Effector CD8-positive, alpha-beta T cell (primary cell): Measurements from ENCODE around the gene PHACTR2.

Experiments used
- DNase-seq: peaks from one replicate; lab custom pipeline; 2025; lab: John Stamatoyannopoulos, UW

Gene PHACTR2

DNA sequence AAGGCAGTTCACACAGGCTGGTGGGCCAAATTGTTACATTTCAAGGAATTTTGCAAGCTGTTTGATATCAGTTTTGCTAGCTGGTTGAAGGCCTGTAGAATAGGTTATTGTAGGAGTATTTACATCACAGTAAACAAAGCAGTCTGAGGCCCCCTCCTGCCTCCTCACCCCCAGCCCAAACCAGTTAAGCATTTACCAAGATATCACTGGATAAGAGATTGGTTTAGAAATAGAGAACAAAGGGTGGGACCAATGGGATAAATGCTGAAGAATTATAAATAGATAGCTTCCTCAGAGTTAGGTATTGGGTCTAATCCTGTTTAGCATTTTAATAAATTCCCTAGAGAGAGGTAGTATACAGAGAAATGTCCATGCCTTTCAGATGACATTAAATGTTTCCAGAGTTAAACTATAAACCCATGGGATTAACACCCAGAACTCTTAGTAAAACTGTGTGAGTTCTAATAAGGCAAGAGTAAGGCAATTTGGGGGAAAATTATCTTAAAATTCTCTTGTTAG lies 2.3 kb upstream of the PHACTR2 start:
- DNase-seq = no peak

DNA sequence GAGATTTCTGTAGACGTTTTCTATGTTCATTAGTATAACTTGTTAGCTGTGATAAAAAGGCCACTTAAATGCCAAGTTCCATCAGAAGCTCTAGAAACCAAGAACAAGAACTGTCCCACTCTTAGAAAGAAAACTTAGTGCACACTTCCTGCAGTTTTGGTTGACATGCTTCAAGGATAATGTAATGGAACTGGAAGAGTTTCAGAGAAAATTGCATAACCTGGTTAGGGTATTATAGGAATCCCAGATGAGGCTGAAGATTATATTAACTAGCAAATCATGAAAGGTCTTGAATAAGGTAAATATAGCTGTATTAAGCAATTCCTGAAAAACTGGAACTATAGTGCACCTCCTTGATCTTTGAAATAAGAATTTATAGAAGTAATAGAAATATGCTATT lies 1.8 kb upstream of the PHACTR2 start:
- DNase-seq = no peak

GRCh38 chr6:143676437-143677045 lies 1.2 kb upstream of the PHACTR2 start:
- no peak for DNase-seq

DNA sequence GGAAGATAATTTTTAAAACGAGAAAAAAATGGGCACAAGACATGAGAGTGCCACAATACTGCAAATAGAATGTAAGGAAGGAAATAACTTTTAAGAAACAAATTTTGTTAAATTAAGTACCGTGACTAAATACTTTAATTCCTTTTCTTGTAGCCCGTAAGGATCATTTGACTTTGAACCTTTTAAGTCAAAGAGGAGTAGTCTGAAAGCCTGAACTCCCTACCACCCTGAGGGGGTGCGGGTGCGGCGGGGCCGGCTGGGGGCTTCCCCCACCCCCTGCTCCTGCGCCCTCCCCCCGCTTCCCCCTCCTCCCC lies 231 bp upstream of the PHACTR2 start:
- no peak for DNase-seq

DNA sequence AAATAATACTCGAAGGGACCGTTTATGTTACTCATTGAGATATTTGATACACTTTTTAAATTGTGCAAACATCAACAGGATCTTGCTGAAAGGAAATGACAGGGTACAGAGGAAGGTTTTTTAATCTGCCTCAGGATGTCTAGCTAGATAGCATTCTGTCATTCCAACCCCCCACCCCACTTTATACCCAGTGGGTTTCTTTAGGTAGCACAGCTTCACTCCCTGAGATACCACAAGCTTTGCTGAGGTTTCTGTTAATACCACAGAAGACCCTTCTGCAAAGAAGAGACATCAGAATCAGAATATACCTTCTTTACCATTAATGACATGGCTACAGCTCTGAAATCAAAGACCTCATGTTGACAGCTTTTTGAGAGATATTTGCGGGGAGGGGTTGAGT lies 1.3 kb downstream of the PHACTR2 start:
- DNase-seq = no peak

GRCh38 chr6:143680141-143680540 lies 2.4 kb downstream of the PHACTR2 start:
- DNase-seq = no peak

- no peak for DNase-seq
These were observed 5.0 kb downstream of the PHACTR2 start for GRCh38 chr6:143682805-143683204.

DNA sequence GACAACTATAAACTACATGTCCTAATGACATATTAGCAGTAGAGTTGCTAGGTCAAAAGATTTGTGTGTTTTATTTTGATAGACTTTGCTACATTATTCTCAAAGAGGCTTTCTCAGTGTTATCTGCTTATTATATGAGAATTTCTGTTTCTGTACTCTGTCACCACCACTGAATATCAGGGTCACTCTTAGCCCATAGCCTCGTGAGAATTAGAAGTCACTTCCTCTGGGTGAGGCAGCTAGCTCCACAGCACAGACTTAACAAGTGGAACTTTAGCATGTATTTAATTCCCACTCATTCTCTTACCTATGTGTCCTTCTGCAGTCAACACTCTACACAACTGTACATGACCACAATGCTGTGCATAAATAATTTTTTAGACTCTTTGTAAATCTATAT lies 6.7 kb downstream of the PHACTR2 start:
- no peak for DNase-seq

DNA sequence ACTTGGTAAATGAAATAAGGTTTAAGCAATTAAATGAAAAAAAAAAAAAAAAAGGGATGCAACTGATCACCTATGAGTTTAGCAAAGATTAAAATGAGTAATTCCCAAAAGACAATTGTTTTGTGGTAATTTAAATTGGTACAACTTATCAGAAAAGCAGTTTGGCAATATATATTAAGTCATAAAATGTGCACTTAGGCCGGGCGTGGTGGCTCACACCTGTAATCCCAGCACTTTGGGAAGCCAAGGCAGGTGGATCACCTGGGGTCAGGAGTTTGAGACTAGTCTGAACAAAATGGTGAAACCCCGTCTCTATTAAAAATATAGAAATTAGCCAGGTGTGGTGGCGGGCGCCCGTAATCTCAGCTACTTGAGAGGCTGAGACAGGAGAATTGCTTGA lies 7.9 kb downstream of the PHACTR2 start:
- DNase-seq = no peak

DNA sequence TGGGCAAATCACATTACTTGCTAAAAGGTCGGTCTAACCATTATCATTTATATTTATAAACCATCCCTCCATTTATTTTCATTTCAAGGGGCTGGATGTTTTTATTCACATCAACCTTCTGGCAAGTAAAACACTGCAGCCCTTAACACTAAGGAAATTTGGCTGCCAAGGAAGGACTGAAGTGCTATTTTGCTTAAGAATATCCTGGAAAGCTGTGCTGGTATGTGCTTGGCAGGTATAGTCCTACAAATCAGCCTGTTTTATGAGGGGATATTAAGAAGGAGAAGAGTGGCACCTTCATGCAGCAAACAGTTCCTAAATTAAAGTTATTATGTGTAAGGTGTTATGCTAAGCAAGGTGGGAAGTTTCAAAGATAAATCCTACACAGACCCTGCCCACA lies 9.8 kb downstream of the PHACTR2 start:
- DNase-seq = no peak

DNA sequence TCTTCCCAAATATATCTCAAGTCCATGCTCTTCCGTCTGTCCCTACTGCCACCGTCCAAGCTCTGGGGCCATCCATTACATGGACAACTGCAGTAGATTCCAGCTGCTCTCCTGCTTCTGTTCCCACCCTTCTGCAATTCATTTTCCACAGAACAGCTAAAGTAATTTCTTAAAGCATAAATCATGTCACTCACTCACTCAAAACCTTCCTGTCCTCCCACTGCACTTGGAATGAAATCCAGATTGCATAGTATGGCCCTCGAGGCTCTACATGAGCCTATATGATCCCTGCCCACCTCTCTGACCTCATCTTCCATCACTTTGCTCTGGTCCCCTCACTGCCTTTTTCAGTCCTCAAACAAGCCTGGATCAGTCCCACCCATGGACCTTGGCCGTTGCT lies 10.9 kb downstream of the PHACTR2 start:
- no peak for DNase-seq

- no peak for DNase-seq
These were observed 12.1 kb downstream of the PHACTR2 start for GRCh38 chr6:143689852-143690251.

DNA sequence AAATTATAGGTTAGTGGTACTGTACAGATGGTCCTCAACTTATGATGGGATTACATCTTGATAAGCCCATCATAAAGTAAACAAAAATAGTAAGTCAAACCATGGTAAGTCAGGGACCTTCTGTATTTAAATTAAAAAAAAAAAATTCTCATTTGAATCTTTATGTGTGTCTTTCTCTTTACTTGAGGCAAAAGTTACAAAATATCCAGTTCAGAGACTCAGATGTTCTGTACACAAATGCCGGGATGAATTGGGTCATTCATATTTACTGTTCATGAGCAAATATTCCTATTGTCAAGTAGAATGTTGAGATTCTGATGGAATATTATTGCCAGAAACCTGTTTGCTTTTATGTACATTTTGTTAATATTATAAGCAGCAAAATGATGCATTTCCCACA lies 13.4 kb downstream of the PHACTR2 start:
- no peak for DNase-seq

DNA sequence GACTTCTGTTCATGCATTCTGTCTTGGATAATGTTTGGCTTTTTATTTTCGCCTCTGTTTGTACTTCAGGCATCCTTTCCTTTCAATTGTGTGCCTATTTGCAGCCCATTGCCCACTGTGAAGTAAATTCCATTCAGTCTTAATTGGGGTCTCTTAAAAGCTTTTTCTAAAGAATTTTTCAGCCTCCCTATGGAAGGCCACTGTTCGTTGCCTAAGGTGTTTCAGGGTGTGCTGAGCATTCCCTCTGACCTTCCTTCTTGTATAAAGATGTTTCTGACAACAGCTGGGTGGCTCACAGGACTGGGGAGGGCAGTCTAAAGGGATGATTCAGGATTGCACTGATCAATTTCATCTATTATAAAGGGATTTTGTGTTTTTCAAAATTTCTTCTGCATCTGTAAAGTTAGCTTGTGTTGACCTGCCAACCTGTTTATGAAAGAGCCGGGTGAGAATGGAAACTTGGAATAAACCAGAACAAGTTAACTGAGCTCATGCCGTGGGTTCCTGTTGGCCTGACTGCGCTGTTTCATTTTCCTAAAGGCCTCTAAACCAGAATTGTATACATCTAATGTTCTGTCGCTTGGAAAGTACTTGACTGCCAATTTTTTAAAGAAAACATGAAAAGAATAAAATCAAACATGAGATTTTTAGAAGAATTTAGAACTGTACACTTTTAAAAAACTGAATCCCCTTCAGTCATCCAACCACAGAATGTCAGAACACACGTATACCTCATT lies 14.3 kb downstream of the PHACTR2 start:
- DNase-seq = no peak

GRCh38 chr6:143692696-143693095 lies 14.9 kb downstream of the PHACTR2 start:
- no peak for DNase-seq

DNA sequence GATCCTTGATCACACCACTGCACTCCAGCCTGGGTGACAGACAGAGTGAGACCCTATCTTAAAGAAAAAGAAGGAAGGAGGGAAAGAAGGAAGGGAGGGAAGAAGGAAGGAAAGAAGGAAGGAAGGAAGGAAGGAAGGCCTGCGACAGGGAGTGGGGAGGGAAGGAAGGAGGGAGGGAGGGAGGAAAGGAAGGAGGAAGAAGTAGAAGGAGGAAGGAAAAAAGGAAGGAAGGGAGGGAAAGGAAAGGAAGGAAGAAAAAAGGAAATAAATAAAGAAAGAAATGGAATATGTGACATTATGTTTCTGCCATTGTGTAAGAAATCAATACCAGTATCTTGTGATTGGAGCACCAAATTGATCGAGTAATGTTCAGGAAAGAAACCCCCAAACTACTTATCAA lies 16.2 kb downstream of the PHACTR2 start:
- DNase-seq = no peak

DNA sequence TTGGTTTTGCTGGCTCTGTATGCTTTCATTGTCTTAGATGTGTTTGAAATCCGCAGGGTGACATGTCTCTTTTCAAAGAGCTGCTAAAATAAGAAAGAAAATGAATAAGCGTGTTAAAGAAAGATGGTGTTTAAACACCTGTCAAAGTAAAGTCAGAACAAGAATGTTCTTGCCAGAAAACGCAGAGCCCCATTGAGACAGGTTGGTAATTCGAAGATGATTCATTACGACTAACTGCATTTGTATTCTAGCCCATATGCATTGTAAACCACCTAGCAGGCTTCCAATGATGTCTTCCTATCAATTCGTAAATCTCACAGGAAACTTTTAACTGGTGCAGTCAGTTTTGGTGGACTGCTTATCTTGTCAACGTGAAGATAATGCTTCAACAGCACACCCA lies 16.8 kb downstream of the PHACTR2 start:
- DNase-seq = no peak

DNA sequence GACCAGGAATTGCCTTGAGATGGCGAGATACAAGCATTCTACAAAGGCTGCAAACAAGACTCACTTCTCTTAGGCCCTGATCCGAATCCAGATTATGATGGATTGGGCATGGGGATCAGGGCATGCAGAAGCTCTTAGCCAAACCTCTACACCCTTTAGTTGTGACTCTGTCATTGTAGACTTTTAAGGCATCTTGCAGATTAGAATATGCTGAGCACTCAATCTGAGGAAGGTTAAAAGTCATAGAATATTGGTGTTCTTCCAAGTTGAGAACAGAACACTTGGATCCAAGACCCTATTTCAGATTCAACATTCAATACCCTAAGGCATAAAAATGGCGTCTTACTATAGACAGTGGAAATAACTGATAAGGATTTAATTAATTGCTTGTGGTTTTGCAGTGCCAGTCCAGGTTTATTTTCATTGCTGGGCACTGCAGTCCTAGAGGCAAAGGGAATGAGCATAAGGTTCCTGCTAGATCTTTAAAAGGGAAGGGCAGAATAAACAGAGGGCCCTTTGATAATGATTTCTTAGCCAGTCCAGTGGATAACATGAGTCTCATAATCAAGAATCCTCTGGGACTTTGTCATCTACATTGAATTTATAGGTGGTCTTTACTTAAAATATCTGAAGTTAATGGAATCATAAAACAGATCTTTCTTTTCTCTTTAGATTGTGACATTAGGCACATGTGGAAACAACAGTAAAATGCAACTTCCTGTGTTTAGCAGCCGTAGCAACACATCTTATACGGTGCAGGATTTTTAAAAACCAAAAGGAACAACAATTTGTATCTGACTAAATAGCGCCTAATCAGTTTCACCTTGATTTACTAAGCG lies 17.6 kb downstream of the PHACTR2 start:
- no peak for DNase-seq

GRCh38 chr6:143695969-143696663 lies 18.4 kb downstream of the PHACTR2 start:
- DNase-seq = no peak

DNA sequence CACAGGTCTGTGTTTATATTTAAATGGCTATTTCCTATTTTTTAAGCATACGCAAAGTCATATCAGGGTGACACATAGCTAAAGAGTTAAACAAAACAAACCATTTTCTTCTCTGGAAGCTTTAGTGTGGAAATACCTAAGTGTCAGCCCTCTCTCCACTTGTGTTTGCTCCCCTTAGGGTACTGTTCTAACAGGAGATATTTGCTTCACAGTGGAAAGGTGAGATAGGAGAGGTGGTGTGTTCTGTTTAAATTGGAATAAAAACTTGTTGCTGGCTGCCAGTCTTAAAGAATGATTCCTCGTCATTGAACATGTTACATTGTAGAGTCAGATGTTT lies 18.9 kb downstream of the PHACTR2 start:
- DNase-seq = no peak

DNA sequence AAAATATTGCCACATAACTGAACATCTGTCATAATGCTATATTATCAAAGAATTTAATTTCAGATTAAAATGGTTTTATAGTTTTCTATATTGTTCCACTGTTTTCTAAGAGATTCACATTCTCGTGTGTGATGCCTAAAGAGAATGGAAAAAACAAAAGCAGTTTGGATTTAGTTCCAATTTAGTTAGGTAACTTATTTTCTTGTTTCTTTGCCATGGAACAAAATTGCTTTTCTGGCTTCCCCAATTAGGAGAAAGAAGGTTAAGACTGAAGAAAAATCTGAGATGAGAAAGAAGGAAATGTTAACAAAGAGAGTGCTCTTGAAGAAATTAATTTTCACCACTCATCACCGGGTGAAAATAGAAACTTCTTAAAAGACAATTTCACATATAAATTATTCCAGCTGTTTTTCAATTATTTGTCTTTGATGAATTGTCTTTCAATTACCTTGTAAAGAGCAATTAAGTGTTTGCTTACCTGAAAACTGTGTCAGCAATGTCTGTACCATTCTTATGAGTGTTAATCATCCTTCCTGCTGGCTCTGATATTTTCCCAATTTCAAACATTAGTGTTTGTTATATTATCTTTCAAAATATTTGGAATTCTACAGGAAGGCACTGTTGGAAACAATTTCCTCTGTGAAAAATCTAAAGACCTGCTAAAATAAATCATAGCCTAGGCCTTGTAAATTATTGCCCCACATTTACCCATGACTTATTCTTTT lies 19.5 kb downstream of the PHACTR2 start:
- DNase-seq = no peak

DNA sequence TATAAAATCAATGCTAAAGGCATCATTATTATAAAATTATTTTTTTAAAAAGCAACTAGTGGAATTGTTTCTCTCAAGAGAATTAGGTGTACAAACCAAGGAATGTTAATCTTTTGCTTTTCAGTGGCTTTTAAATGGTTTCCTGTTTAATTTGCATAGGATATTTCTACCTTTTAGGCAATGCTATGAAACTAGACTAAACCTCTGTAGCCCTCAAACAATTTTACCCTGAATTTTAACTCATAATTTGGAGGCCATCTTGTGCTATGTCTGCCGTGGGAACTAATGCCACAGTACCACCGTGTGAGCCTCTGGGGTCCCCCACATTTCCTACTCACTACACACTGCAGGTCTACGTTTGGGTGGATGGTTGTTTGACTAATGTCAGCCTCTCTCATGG lies 20.6 kb downstream of the PHACTR2 start:
- DNase-seq = no peak
